GM23338 (cell line): ENCODE measurements around the gene MYCN. TPM values are rescaled to one million over a fixed set of nuclear protein-coding genes. Genes with fewer than 3 reads are reported as not detected.

Experiments
- ETS1 ChIP-seq: IDR thresholded peaks from 2 replicates; pipeline ENCODE4 v1.6.1; 2016; ENCODE audit warnings: antibody characterized with exemption
- EZH2 ChIP-seq: fragments of 200-600 bp; sonication (generic); IDR thresholded peaks from one replicate; pipeline ENCODE4 v1.8.0; 2017; ENCODE audit warnings: antibody characterized with exemption, mild to moderate bottlenecking, low read depth; ENCODE audit not compliant: unreplicated experiment
- JUNB ChIP-seq: IDR thresholded peaks from one replicate; pipeline ENCODE4 v1.6.1; 2016; ENCODE audit warnings: antibody characterized with exemption; ENCODE audit not compliant: unreplicated experiment
- NANOG ChIP-seq: IDR thresholded peaks from 2 replicates; pipeline ENCODE4 v1.6.1; 2016; ENCODE audit warnings: antibody characterized with exemption, borderline replicate concordance
- POLR2AphosphoS5 ChIP-seq: IDR thresholded peaks from 2 replicates; pipeline ENCODE4 v1.6.1; 2016; ENCODE audit warnings: antibody characterized with exemption, low read depth
- STAT1 ChIP-seq: IDR thresholded peaks from one replicate; pipeline ENCODE4 v1.6.1; 2016; ENCODE audit warnings: antibody characterized with exemption; ENCODE audit not compliant: unreplicated experiment
- ZNF331 ChIP-seq: fragments of 250-450 bp; sonication (Bioruptor Pico); IDR thresholded peaks from 2 replicates; pipeline ENCODE4 v1.5.0; 2020; ENCODE audit warnings: low read depth, mild to moderate bottlenecking, moderate library complexity
- polyA plus RNA-seq: library from polyadenylated mRNA; unstranded; fragments of >200 nt; fragmentation: Nextera tagmentation; extraction: Ambion mirVana; gene quantifications from 2 replicates; pipeline ENCODE4 v1.2.1, GENCODE V29; 2016
- total RNA-seq: library from RNA; depleted of rRNA; stranded (reverse); fragments of >200 nt; shearing (Covaris generic); gene quantifications from 2 replicates; pipeline ENCODE4 v1.2.3, GENCODE V29; 2014
- TF ChIP-seq, protein P1 (sequence below): fragments of 250-450 bp; sonication (Bioruptor Pico); IDR thresholded peaks from 2 replicates; pipeline ENCODE4 v1.5.0; 2020; ENCODE audit warnings: mild to moderate bottlenecking, moderate library complexity
- TF ChIP-seq, protein P2 (sequence below): IDR thresholded peaks from one replicate; pipeline ENCODE4 v1.6.1; 2018; ENCODE audit warnings: antibody characterized with exemption; ENCODE audit not compliant: unreplicated experiment

MYCN gene
- total and polyA plus RNA-seq, 2 experiments from 2014 or later: 50.8 to 145 TPM

DNA sequence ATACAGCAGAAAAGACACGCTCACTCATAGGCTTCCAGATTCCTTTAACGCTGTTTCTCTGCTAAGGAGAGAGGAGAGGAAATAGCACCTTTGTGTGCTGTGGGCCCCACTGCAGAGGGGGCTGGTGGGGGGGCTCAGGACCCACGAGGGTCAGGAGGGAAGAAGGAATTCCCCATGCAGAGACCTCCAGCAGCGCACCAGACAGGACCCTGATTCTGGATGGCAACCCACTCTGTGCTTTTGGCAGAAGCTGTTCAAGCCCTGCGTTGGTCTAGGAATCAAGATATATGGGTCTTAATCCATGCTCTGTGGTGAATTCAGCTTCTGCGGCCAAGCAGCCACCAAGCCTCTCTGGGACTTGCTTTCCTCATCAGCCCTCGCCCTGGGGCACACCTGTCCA is 31.0 kb downstream of the MYCN start (continued):
- TF ChIP-seq, protein P1, sequence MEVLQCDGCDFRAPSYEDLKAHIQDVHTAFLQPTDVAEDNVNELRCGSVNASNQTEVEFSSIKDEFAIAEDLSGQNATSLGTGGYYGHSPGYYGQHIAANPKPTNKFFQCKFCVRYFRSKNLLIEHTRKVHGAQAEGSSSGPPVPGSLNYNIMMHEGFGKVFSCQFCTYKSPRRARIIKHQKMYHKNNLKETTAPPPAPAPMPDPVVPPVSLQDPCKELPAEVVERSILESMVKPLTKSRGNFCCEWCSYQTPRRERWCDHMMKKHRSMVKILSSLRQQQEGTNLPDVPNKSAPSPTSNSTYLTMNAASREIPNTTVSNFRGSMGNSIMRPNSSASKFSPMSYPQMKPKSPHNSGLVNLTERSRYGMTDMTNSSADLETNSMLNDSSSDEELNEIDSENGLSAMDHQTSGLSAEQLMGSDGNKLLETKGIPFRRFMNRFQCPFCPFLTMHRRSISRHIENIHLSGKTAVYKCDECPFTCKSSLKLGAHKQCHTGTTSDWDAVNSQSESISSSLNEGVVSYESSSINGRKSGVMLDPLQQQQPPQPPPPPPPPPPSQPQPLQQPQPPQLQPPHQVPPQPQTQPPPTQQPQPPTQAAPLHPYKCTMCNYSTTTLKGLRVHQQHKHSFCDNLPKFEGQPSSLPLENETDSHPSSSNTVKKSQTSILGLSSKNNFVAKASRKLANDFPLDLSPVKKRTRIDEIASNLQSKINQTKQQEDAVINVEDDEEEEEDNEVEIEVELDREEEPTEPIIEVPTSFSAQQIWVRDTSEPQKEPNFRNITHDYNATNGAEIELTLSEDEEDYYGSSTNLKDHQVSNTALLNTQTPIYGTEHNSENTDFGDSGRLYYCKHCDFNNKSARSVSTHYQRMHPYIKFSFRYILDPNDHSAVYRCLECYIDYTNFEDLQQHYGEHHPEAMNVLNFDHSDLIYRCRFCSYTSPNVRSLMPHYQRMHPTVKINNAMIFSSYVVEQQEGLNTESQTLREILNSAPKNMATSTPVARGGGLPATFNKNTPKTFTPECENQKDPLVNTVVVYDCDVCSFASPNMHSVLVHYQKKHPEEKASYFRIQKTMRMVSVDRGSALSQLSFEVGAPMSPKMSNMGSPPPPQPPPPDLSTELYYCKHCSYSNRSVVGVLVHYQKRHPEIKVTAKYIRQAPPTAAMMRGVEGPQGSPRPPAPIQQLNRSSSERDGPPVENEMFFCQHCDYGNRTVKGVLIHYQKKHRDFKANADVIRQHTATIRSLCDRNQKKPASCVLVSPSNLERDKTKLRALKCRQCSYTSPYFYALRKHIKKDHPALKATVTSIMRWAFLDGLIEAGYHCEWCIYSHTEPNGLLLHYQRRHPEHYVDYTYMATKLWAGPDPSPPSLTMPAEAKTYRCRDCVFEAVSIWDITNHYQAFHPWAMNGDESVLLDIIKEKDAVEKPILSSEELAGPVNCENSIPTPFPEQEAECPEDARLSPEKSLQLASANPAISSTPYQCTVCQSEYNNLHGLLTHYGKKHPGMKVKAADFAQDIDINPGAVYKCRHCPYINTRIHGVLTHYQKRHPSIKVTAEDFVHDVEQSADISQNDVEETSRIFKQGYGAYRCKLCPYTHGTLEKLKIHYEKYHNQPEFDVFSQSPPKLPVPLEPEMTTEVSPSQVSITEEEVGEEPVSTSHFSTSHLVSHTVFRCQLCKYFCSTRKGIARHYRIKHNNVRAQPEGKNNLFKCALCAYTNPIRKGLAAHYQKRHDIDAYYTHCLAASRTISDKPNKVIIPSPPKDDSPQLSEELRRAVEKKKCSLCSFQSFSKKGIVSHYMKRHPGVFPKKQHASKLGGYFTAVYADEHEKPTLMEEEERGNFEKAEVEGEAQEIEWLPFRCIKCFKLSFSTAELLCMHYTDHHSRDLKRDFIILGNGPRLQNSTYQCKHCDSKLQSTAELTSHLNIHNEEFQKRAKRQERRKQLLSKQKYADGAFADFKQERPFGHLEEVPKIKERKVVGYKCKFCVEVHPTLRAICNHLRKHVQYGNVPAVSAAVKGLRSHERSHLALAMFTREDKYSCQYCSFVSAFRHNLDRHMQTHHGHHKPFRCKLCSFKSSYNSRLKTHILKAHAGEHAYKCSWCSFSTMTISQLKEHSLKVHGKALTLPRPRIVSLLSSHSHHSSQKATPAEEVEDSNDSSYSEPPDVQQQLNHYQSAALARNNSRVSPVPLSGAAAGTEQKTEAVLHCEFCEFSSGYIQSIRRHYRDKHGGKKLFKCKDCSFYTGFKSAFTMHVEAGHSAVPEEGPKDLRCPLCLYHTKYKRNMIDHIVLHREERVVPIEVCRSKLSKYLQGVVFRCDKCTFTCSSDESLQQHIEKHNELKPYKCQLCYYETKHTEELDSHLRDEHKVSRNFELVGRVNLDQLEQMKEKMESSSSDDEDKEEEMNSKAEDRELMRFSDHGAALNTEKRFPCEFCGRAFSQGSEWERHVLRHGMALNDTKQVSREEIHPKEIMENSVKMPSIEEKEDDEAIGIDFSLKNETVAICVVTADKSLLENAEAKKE (CRISPR knock-in tag): no peak
- TF ChIP-seq, protein P2, sequence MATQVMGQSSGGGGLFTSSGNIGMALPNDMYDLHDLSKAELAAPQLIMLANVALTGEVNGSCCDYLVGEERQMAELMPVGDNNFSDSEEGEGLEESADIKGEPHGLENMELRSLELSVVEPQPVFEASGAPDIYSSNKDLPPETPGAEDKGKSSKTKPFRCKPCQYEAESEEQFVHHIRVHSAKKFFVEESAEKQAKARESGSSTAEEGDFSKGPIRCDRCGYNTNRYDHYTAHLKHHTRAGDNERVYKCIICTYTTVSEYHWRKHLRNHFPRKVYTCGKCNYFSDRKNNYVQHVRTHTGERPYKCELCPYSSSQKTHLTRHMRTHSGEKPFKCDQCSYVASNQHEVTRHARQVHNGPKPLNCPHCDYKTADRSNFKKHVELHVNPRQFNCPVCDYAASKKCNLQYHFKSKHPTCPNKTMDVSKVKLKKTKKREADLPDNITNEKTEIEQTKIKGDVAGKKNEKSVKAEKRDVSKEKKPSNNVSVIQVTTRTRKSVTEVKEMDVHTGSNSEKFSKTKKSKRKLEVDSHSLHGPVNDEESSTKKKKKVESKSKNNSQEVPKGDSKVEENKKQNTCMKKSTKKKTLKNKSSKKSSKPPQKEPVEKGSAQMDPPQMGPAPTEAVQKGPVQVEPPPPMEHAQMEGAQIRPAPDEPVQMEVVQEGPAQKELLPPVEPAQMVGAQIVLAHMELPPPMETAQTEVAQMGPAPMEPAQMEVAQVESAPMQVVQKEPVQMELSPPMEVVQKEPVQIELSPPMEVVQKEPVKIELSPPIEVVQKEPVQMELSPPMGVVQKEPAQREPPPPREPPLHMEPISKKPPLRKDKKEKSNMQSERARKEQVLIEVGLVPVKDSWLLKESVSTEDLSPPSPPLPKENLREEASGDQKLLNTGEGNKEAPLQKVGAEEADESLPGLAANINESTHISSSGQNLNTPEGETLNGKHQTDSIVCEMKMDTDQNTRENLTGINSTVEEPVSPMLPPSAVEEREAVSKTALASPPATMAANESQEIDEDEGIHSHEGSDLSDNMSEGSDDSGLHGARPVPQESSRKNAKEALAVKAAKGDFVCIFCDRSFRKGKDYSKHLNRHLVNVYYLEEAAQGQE: no peak
- TF ChIP-seq EZH2: no peak
- TF ChIP-seq POLR2AphosphoS5: no peak
- no peak for TF ChIP-seq STAT1
- TF ChIP-seq NANOG: no peak
- TF ChIP-seq JUNB: no peak
- TF ChIP-seq ETS1: no peak
- TF ChIP-seq ZNF331: no peak
